Fibroblast of the aortic adventitia (primary cell): ENCODE data around the gene POLD4. TPM values are rescaled to one million over a fixed set of nuclear protein-coding genes. Genes with fewer than 3 reads are reported as not detected.

Experiments
- DNase-seq: peaks from one replicate; pipeline ENCODE4 v3.0.0-alpha.2; 2010; ENCODE audit warnings: low read depth
- H3K4me3 ChIP-seq: 2 replicates; pipeline ENCODE4 v1.5.1; 2011; ENCODE audit warnings: low read depth, mild to moderate bottlenecking, control low read depth, low read length, moderate library complexity
- total RNA-seq: library from RNA; depleted of rRNA; stranded (reverse); fragments of >200 nt; gene quantifications from 2 replicates; pipeline ENCODE4 v1.2.3, GENCODE V29; 2012; ENCODE audit warnings: low replicate concordance
- TF ChIP-seq, protein P1 (sequence below): IDR thresholded peaks from 2 replicates; pipeline ENCODE4 v1.5.1; 2011; ENCODE audit warnings: mild to moderate bottlenecking, low read length, control low read depth, inconsistent platforms; ENCODE audit not compliant: insufficient read depth

POLD4 gene
- total RNA-seq, 1 donor = 53.5 TPM

DNA sequence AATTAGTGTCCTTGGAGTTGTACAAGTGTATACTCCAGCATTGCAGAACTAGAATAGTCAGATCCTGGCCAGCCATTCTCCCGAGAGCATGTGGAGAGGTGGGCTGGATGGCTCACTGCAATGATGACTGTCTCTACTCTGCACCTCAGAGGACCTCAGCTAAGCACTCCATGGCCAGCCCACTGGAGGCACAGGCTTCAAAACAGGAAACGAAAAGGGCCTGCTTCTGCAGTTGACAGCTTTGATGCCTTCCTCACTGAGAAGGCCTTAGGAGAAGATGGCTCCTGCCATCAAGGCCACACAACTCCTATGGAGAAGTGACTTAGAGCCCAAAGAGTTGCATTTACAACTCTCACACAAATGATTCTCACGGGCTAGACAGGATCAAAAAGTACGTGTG lies 9.1 kb downstream of the POLD4 start:
- no peak for DNase-seq
- H3K4me3 ChIP-seq = no peak overlapping the region
- TF ChIP-seq, protein P1, sequence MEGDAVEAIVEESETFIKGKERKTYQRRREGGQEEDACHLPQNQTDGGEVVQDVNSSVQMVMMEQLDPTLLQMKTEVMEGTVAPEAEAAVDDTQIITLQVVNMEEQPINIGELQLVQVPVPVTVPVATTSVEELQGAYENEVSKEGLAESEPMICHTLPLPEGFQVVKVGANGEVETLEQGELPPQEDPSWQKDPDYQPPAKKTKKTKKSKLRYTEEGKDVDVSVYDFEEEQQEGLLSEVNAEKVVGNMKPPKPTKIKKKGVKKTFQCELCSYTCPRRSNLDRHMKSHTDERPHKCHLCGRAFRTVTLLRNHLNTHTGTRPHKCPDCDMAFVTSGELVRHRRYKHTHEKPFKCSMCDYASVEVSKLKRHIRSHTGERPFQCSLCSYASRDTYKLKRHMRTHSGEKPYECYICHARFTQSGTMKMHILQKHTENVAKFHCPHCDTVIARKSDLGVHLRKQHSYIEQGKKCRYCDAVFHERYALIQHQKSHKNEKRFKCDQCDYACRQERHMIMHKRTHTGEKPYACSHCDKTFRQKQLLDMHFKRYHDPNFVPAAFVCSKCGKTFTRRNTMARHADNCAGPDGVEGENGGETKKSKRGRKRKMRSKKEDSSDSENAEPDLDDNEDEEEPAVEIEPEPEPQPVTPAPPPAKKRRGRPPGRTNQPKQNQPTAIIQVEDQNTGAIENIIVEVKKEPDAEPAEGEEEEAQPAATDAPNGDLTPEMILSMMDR = no peak

DNA sequence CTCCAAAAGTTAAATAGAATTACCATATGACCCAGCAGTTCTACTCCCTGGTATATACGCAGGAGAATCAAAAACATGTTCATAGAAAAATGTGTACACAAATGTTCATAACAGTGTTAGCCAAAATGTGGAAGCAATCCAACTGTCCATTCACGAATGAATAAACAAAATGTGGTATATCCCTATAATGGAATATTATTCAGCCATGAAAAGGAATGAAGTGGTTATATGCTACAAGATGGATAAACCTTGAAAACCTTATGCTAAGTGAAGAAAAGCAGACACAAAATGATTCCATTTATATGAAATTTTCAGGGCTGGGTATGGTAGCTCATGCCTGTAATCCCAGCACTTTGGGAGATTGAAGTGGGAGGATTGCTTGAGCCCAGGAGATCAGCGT lies 16.1 kb downstream of the POLD4 start:
- TF ChIP-seq, protein P1 = no peak
- H3K4me3 ChIP-seq = no peak overlapping the region
- no peak for DNase-seq

DNA sequence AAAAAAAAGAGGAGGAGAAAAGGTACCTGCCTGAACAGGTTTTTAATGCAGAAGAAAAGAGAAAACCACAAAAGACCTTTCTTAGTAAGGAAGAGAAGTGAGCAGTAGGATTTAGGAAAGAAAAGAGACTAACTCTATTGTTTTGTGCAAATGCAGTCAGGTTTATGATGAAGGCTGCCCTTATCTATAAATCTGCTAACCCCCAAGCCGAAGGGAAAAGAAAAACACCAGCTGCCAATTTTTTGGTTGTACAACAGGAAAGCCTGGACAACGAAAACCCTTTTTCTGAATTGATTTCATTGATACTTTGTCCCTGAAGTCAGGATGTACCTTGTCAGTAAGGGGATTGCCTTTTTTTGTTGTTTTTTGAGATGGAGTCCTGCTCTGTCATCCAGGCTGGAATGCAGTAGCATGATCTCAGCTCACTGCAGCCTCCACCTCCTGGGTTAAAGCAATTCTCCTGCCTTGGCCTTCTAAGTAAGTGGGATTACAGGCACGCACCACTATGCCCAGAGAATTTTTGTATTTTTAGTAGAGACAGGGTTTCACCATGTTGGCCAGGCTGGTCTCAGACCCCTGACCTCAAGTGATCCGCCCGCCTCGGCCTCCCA lies 21.2 kb downstream of the POLD4 start:
- no peak overlapping the region for H3K4me3 ChIP-seq
- TF ChIP-seq, protein P1 = no peak
- no peak for DNase-seq

DNA sequence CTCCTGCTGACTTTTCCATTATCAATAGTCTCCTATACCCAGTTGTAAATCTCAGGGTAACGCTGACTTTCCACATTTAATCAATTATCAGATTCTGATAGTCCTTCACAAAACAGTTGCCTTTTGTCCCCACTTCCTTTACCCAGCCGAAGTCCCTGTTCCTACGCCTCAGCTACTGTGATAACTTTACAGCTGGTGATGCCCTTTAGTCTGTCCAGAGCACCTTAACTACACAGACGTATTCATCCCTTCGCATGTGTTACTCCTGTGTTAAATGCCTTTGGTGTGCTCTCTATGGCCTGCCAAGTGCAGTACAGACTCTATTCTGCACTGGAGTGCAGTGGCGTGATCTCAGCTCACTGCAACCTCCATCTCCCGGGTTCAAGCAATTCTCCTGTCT lies 29.8 kb downstream of the POLD4 start:
- TF ChIP-seq, protein P1 = no peak
- no peak overlapping the region for H3K4me3 ChIP-seq

DNA sequence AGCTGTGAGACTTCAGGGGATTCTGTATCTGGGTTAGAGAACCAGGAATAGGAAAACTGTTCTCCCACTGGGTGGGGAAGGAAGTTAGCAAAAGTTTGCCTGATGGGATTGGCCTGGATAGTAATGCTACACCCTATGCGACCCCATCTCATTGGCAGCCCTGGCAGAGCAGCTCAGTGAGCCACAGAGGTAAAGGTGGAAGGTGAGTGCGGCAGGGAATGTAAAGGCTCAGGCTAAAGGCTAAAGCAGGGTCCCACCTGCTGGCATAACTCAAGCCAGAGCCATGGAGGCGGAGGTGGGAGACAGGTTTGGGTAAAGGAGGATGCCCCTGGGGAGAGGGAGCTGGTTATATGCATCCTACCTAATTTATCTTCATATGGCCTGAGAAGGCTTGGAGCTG lies 31.3 kb downstream of the POLD4 start:
- DNase-seq = no peak
- TF ChIP-seq, protein P1 = no peak
- H3K4me3 ChIP-seq = no peak overlapping the region

More for the DNA sequence above, 29.8 kb downstream of the POLD4 start:
- no peak for DNase-seq

DNA sequence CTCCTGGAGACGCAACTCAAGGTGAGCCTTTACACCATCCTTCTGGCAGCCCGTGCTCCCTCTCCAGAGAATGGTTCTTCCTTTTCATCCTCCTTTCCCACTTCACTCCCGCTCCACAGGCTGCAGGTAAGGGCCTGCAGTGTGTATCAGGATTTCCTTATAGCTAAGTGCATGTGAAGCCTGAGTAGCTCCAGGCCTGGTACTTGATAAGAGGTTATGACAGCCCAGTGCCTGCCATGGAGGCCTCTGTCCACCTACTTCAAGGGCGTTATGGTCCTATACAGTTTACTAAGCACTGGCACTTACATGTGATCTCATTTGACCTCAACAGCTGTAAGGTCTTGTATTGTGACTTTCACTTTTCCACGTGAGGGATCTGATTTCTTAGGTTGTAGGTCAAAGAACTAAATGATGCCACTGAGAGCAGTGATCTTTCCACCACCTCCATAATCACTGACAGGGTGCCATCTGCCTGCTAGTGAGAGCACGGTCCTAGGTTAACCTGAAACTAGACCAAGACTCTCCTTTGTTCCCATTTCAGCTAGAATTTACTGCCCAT lies 32.0 kb downstream of the POLD4 start:
- TF ChIP-seq, protein P1 = no peak
- DNase-seq = no peak
- H3K4me3 ChIP-seq = no peak overlapping the region

DNA sequence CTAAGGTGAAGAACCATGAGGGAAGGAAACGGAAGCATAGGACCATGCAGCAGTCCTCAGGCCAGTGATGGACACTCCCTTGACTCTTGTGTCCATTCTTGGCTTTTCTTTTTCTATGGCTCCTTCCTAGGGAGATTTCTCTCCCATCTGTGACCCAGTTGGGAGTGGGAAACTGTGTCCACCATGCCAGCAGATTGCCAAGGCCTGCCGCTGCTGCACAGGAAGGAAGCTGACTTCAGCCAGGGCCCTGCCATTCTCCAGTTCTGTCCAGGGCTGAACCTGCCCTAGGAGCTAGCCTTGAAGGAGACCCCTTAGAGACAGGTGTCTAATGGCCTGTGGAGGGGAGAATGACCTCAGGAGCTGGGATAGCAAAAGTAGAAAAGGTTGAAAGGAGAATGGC lies 32.7 kb downstream of the POLD4 start:
- no peak for DNase-seq
- no peak overlapping the region for H3K4me3 ChIP-seq
- TF ChIP-seq, protein P1 = no peak
